ENCODE data around the gene CEP112. TPM values are rescaled to one million over a fixed set of nuclear protein-coding genes. Genes with fewer than 3 reads are reported as not detected.

CEP112 gene
- total RNA-seq, 1 donor from 2014 or later, result 26.0 TPM

DNA sequence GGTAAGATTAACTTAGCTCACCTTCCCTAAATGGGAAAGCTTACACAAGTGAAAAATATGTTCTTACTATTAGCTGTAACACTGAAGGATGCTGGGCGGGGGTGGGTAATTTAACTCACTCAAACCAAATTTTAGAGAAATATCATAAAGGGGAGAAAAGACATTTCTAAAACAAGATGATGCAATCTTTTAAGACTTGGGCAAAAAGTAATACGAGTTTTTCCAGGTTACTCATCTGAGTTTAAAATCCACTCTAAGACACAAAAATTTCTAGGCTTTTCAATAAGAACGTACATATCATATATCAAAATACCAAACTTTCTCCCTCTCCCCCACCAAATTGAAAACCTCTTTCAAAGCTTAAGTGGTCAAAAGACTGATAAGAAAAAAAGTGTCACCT is 228.8 kb downstream of the CEP112 start:
- no peak for DNase-seq (ENCODE audit: missing footprints)
- intact Hi-C loops (cut with DNase I), result no loop called here
- no peak for ATAC-seq

DNA sequence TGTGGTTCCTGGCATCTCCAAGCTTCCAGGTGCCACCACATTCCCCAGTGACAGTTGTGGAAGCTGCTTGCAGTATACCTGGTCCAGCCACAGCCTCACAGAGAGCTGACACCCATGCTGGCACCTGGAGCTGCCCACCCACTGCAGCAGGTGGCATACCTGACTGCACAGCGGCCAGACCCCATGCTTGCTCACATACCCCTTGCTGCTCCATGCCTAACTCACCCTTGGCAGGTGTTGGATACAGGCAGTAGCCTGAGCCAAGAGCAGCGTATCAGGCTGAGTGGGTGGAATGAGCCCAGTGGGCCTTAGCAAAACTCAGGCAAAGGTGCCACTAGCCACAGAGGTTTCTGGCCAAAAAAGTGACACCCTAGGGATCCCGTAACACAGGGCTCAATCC is 232.3 kb downstream of the CEP112 start:
- ATAC-seq (no peak), DNase-seq (ENCODE audit: missing footprints) (no peak)
- intact Hi-C loops (cut with DNase I), result no loop called here

GRCh38 chr17:65956814-65957213 is 235.1 kb downstream of the CEP112 start:
- no peak for ATAC-seq
- no peak for DNase-seq (ENCODE audit: missing footprints)
- intact Hi-C loops (cut with DNase I), result no loop called here

GRCh38 chr17:65954148-65954449 is 237.8 kb downstream of the CEP112 start:
- intact Hi-C loops (cut with DNase I), result no loop called here
- ATAC-seq, result no peak
- no peak for DNase-seq (ENCODE audit: missing footprints)

DNA sequence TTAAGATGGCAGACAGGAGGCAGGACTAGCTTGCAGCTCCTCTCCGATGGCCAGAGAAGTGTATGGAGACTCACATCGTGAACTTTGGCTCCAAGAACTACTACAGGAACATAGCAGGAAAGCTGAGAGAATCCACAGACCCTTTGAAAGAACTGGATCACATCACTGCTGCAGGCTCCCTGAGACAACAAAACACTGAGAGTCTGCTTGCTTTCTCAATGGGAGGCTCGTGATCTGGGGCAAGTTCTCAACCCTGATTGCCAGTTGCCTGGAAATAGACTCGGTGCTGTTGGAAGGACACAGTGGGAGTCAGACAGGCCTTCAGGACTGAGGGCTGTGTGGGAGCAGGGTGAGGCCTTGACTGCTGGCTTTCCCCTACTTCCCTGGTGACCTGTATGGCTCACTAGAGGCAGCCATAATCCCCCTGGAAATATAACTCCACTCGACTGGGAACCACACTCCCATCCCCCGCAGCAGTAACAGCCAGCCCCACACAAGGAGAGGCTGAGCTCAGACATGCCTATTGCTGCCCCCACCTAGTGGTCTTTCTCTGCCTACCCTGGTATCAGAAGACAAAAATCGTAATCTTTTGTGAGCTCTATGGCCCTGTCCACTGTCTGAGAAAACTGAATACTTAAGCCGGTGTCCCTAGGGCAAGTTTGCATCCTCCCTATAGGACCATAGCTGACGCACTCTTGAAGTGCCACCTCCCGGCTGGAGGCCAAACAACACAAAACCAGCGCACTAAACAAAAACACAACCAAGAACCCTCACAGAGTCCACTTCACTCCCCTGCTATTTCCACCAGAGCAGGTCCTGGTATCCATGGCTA is 238.4 kb downstream of the CEP112 start:
- intact Hi-C loops (cut with DNase I), result no loop called here
- ATAC-seq, result no peak
- no peak for DNase-seq (ENCODE audit: missing footprints)

- ATAC-seq (no peak), DNase-seq (ENCODE audit: missing footprints) (no peak)
- intact Hi-C loops (cut with DNase I), result no loop called here
Measured at GRCh38 chr17:65952586-65952985, 239.3 kb downstream of the CEP112 start.

DNA sequence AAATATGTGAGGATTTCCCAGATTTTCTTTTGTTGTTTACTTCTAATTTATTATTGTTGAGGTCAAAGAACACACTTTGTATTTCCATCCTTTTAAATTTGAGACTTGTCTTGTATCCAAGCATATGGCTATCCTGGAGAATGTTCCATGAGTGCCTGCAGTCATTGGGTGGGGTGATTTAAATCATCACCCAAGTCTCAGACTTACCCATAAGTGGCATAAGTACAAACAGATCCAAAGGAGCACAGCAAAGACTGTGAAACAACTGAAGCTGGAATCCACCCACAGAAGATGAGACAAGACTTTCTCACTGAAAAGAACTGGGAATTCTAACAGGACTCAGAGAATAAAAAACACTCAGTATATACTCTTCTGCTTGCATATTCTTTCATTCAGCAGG is 239.9 kb downstream of the CEP112 start:
- no peak for DNase-seq (ENCODE audit: missing footprints)

DNA sequence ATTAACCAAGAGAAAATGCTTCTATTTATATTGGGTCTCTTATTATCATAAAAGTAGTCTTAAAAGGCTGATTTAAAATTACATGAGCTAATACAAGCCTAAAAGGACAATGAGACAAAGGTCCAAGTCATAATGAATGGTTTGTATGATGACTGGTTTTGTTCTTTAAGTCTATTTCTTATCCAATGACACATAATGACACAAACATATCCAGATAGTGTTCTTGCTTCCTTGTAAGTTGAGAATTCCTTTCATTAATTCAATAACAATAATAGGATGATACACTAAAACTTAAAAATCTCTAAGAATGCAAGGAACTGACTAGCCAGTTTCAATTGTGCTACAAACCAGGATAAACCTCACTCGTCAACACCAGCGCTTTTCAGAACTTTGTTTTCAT is 244.1 kb downstream of the CEP112 start:
- intact Hi-C loops (cut with DNase I), result no loop called here
- no peak for DNase-seq (ENCODE audit: missing footprints)

More for the DNA sequence above, 239.9 kb downstream of the CEP112 start:
- intact Hi-C loops (cut with DNase I), result no loop called here
- ATAC-seq, result no peak

DNA sequence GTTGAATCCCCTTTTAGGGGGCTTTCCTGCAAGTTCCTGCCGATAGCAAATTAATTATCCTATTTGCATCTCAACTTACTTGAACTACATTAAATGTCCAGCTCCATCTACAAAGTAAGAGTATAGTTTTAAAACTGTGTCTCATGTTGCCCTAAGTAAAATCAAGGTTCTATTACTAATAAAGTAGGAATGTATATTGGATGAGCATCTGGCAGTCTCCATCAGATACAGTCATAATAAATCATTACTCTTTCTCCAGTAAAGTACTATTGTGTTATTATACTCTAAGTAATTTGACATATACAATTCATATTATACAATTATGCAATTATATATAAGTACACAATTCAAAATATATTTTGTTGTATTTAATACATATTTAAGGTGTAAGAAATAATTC is 249.3 kb downstream of the CEP112 start:
- no peak for ATAC-seq
- intact Hi-C loops (cut with DNase I), result no loop called here
- DNase-seq (ENCODE audit: missing footprints), result no peak

More for the DNA sequence above, 244.1 kb downstream of the CEP112 start:
- ATAC-seq, result no peak

DNA sequence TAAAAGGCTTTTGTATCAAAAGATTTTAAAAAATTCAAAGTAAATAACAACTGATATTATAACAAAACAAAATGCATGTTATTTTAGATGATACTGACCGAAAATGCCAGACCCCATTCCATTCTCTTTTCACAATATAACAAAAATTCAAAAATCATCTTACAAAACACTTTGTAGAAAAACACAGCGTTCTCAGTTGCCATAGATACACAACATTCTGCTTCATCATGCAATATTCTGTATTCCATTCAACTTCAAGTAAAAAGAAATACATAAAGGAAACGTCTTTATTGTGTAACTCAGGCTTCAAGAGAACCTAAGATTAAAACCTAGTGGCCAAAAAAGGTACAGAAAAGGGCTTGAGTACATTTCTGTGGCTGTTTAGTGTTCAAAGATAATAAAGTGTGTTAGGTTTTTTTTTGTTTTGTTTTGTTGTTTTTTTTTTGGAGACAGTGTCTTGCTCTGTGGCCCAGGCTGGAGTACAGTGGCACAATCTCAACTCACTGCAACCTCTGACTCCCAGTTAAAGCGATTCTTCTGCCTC is 250.5 kb downstream of the CEP112 start:
- no peak for DNase-seq (ENCODE audit: missing footprints)
- intact Hi-C loops (cut with DNase I), result no loop called here
- no peak for ATAC-seq

- DNase-seq (ENCODE audit: missing footprints) (no peak), ATAC-seq (no peak)
- intact Hi-C loops (cut with DNase I), result no loop called here
Measured at GRCh38 chr17:65936013-65936412, 255.9 kb downstream of the CEP112 start.

GRCh38 chr17:65933290-65933689 is 258.6 kb downstream of the CEP112 start:
- ATAC-seq, result no peak
- no peak for DNase-seq (ENCODE audit: missing footprints)
- intact Hi-C loops (cut with DNase I), result loop anchor here (5.0 kb wide), 1 partner anchor 471 kb away; no protein-coding TSS in a partner anchor

- DNase-seq (ENCODE audit: missing footprints), result peak; percentile 65
- intact Hi-C loops (cut with DNase I), result loop anchor here (5.0 kb wide), 1 partner anchor 469 kb away; no protein-coding TSS in a partner anchor
- peak; percentile 97 for ATAC-seq
Measured at GRCh38 chr17:65931246-65932149, 260.4 kb downstream of the CEP112 start.

GRCh38 chr17:65930140-65930730 is 261.7 kb downstream of the CEP112 start:
- intact Hi-C loops (cut with DNase I), result loop anchor here (5.0 kb wide), 1 partner anchor 468 kb away; no protein-coding TSS in a partner anchor
- ATAC-seq, result no peak
- DNase-seq (ENCODE audit: missing footprints), result no peak

- DNase-seq (ENCODE audit: missing footprints) (no peak), ATAC-seq (no peak)
- intact Hi-C loops (cut with DNase I), result no loop called here
Measured at GRCh38 chr17:65926599-65926998, 265.3 kb downstream of the CEP112 start.

DNA sequence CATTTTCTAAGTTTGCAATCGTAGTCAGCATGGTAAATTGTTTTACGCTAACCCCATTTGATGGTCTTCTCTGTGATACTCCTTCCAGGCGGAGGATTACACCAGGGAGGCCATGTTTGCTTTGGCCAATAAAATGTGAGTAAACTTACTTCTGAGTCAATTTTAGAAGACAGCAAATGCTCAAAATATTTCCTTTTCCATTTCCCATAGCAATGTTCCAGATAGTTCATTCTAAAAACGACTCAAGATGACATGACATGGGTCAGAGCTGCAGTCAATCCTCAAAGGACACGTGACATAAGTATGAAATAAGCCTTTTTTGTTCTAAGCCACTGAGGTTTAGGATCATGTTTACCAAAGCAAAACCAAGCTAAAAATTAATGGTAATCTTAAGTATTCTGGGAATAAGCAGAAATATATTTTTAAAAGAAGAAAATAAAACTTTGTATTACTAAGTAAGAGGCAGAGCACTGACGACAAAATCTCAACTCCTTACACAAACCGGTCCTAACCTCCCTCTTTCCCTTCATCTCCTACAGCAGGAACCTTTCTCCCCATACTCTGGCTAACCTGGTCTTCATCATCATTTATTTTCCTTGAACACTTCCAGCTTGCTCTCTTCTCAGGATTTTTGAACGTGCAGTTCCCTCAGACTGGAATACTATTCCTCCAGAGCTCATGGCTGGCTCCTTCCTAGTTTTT is 266.2 kb downstream of the CEP112 start:
- DNase-seq (ENCODE audit: missing footprints) (no peak), ATAC-seq (peak; percentile 42)
- intact Hi-C loops (cut with DNase I), result no loop called here

DNA sequence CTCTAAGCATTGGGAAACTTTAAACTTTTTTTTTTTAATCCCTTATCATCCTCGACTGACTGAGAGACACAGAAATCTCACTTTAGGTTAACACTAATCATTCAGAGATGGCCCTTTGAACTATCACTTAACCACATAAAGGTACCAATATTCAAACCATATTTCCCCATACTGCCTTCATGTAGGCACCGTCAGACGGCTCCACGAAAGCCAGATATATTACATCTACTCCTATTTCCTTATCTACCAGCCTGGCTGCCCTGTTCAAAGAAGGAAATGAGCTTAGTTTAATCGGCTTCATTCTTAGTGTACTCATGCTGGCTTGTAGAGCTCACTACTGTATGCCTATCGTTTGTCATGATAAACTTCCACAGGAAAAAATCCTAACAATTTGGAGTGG is 270.9 kb downstream of the CEP112 start:
- no peak for ATAC-seq
- intact Hi-C loops (cut with DNase I), result no loop called here
- no peak for DNase-seq (ENCODE audit: missing footprints)

DNA sequence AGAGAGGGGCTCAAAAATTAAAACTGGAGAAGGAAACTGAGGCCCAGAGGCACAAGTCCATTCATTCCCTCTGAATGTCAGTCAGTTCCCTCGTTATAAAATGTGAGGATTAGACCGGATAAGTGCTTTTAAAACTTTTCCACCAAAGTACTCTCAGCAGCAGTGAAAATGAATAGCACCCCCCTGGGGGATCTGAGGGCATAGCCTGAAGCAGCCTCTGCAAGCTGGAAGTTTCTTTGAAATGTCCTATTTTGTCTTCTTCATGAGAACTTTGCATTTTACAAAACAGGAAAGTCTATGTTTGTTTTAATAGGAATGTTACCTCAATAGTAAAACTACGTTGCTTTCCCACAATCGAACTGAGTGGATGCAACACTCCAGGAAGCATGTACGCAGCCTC is 273.0 kb downstream of the CEP112 start:
- DNase-seq (ENCODE audit: missing footprints) (no peak), ATAC-seq (no peak)
- intact Hi-C loops (cut with DNase I), result no loop called here

DNA sequence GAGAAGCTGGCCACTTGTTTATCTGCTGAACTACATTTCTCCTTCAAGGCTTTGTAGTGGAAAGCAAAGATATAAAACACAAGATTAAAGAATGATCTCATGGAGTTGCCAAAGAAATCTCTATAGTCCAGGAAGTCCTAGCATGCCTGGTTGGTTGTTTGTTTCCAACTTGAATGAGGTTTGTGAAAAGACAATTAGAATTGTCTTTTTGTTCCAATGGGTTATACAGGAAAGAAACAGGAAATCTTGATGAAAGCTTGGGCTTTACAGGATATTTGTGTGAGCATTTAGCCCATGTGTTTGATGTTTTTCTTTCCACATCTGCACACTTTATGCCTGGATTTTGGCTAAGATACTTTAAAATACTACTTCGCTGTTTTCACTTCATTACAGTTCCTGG is 273.4 kb downstream of the CEP112 start:
- ATAC-seq, result no peak

More for the DNA sequence above, 273.4 kb downstream of the CEP112 start:
- intact Hi-C loops (cut with DNase I), result no loop called here
- DNase-seq (ENCODE audit: missing footprints), result no peak
